NCI-H146 treated with DMSO at 0.1 percent for 48 hours (cell line): Measurements from ENCODE around the gene GLT8D2.

ENCODE experiments used
- DNase-seq: peaks from one replicate; lab custom pipeline; 2025; ENCODE audit not compliant: unreplicated experiment; lab: John Stamatoyannopoulos, UW

The GLT8D2 gene

GRCh38 chr12:104003596-104003995 is 46.4 kb downstream of the GLT8D2 start:
- no peak for DNase-seq

GRCh38 chr12:104002686-104003085 is 47.3 kb downstream of the GLT8D2 start:
- no peak for DNase-seq

- no peak for DNase-seq
These were observed 49.1 kb downstream of the GLT8D2 start for GRCh38 chr12:104000807-104001434.

GRCh38 chr12:103998976-103999375 is 51.0 kb downstream of the GLT8D2 start:
- DNase-seq = no peak

- no peak for DNase-seq
These were observed 52.6 kb downstream of the GLT8D2 start for GRCh38 chr12:103997286-103997900.

- DNase-seq = no peak
These were observed 53.4 kb downstream of the GLT8D2 start for GRCh38 chr12:103996595-103996994.

- DNase-seq = no peak
These were observed 55.8 kb downstream of the GLT8D2 start for GRCh38 chr12:103994235-103994634.

- no peak for DNase-seq
These were observed 63.2 kb downstream of the GLT8D2 start for GRCh38 chr12:103986829-103987228.

GRCh38 chr12:103978384-103978982 is 71.5 kb downstream of the GLT8D2 start:
- DNase-seq = no peak

GRCh38 chr12:103975368-103975767 is 74.6 kb downstream of the GLT8D2 start:
- no peak for DNase-seq

GRCh38 chr12:103973909-103974308 is 76.1 kb downstream of the GLT8D2 start:
- no peak for DNase-seq

- no peak for DNase-seq
These were observed 80.6 kb downstream of the GLT8D2 start for GRCh38 chr12:103969391-103969790.

GRCh38 chr12:103966736-103967135 is 83.3 kb downstream of the GLT8D2 start:
- no peak for DNase-seq

GRCh38 chr12:103965590-103966504 is 84.1 kb downstream of the GLT8D2 start, which contains the start of gene TDG:
Gene TDG (plus strand): TSS chr12:103965872. CDS start chr12:103966038, 166 bp downstream.
- DNase-seq = peak; percentile 96

GRCh38 chr12:103965255-103965589 is 84.8 kb downstream of the GLT8D2 start:
- no peak for DNase-seq

GRCh38 chr12:103964805-103965204 is 85.2 kb downstream of the GLT8D2 start:
- DNase-seq = no peak

GRCh38 chr12:103962493-103962892 is 87.5 kb downstream of the GLT8D2 start:
- no peak for DNase-seq

- no peak for DNase-seq
These were observed 89.3 kb downstream of the GLT8D2 start for GRCh38 chr12:103960616-103961227.

GRCh38 chr12:103958621-103959020 is 91.4 kb downstream of the GLT8D2 start:
- DNase-seq = no peak

GRCh38 chr12:103957865-103958388 is 92.1 kb downstream of the GLT8D2 start:
- DNase-seq = no peak

- DNase-seq = no peak
These were observed 93.4 kb downstream of the GLT8D2 start for GRCh38 chr12:103956509-103957027.
